K562 (cell line): ENCODE results near the gene TMEM248. TPM values are rescaled to one million over a fixed set of nuclear protein-coding genes. Genes with fewer than 3 reads are reported as not detected.
A peak's percentile ranks its signal among the peaks of the same experiment; 100 is the strongest.

Experiments used
- ASH1L ChIP-seq: fragments of 450-650 bp; IDR thresholded peaks from 2 replicates; pipeline ENCODE4 v1.6.1; 2018; ENCODE audit warnings: borderline replicate concordance, mild to moderate bottlenecking, low read depth; ENCODE audit not compliant: partially characterized antibody
- CGGBP1 ChIP-seq: fragments of 250-450 bp; sonication (Bioruptor Pico); IDR thresholded peaks from 2 replicates; pipeline ENCODE4 v1.9.0; 2021; ENCODE audit warnings: mild to moderate bottlenecking
- CTBP1 ChIP-seq: fragments of 450-650 bp; IDR thresholded peaks from 2 replicates; pipeline ENCODE4 v1.6.1; 2016; ENCODE audit warnings: borderline replicate concordance
- DMBX1 ChIP-seq: fragments of 250-450 bp; sonication (Bioruptor Pico); IDR thresholded peaks from 2 replicates; pipeline ENCODE4 v1.8.0; 2022; ENCODE audit warnings: inconsistent platforms, mild to moderate bottlenecking, moderate library complexity, borderline replicate concordance
- EHMT2 ChIP-seq: fragments of 450-650 bp; IDR thresholded peaks from 2 replicates; pipeline ENCODE4 v1.6.1; 2018; ENCODE audit warnings: antibody characterized with exemption
- GABPB1 ChIP-seq: sonication (generic); formaldehyde crosslinking; IDR thresholded peaks from 2 replicates; pipeline ENCODE4 v1.8.0; 2022; ENCODE audit warnings: mild to moderate bottlenecking, missing genetic modification reagents
- HDGF ChIP-seq: fragments of 450-650 bp; IDR thresholded peaks from 2 replicates; pipeline ENCODE4 v1.6.1; 2016
- HNRNPLL ChIP-seq: fragments of 200-400 bp; formaldehyde crosslinking; IDR thresholded peaks from 2 replicates; pipeline ENCODE4 v1.6.1; 2017; ENCODE audit warnings: low read length, low read depth, mild to moderate bottlenecking; ENCODE audit not compliant: poor library complexity, severe bottlenecking
- MAX ChIP-seq: sonication (generic); formaldehyde crosslinking; IDR thresholded peaks from 2 replicates; pipeline ENCODE4 v1.9.0; 2022; ENCODE audit warnings: mild to moderate bottlenecking, missing genetic modification reagents
- MEF2A ChIP-seq: IDR thresholded peaks from 2 replicates; pipeline ENCODE4 v1.6.1; 2011; ENCODE audit warnings: low read depth, mild to moderate bottlenecking, low read length, moderate library complexity; ENCODE audit not compliant: control insufficient read depth
- MEF2D ChIP-seq: conservative IDR thresholded peaks from 2 replicates; pipeline ENCODE4 v1.6.1; 2016; ENCODE audit warnings: low read depth, missing genetic modification characterization, missing compliant biosample characterization
- NFE2L1 ChIP-seq: fragments of 450-650 bp; IDR thresholded peaks from 2 replicates; pipeline ENCODE4 v1.6.1; 2016; ENCODE audit warnings: missing genetic modification characterization, low read depth, mild to moderate bottlenecking, missing compliant biosample characterization, moderate library complexity, borderline replicate concordance
- PRPF4 ChIP-seq: fragments of 200-400 bp; formaldehyde crosslinking; IDR thresholded peaks from one replicate; pipeline ENCODE4 v1.6.1; 2017; ENCODE audit warnings: low read length, low read depth, mild to moderate bottlenecking; ENCODE audit not compliant: insufficient read depth, poor library complexity, severe bottlenecking
- SMAD3 ChIP-seq: fragments of 450-650 bp; formaldehyde crosslinking; conservative IDR thresholded peaks from 2 replicates; pipeline ENCODE4 v1.4.0; 2020; ENCODE audit warnings: mild to moderate bottlenecking
- TCF15 ChIP-seq: fragments of 250-450 bp; sonication (Bioruptor Pico); IDR thresholded peaks from 2 replicates; pipeline ENCODE4 v1.8.0; 2022; ENCODE audit warnings: moderate library complexity, mild to moderate bottlenecking, inconsistent platforms
- TCF3 ChIP-seq: sonication (generic); formaldehyde crosslinking; IDR thresholded peaks from 2 replicates; pipeline ENCODE4 v1.4.0; 2020; ENCODE audit warnings: mild to moderate bottlenecking, missing genetic modification reagents
- ZBED1 ChIP-seq: IDR thresholded peaks from 2 replicates; pipeline ENCODE4 v1.6.1; 2014
- ZBTB5 ChIP-seq: fragments of 450-650 bp; IDR thresholded peaks from 2 replicates; pipeline ENCODE4 v1.6.1; 2017; ENCODE audit warnings: antibody characterized with exemption
- ZNF134 ChIP-seq: fragments of 250-450 bp; sonication (Bioruptor Pico); conservative IDR thresholded peaks from 2 replicates; pipeline ENCODE4 v1.4.0; 2020
- ZNF707 ChIP-seq: fragments of 250-450 bp; sonication (Bioruptor Pico); conservative IDR thresholded peaks from 2 replicates; pipeline ENCODE4 v1.8.0; 2022; ENCODE audit warnings: inconsistent platforms, mild to moderate bottlenecking, moderate library complexity
- polyA plus RNA-seq, 8 experiments: library from polyadenylated mRNA; depleted of rRNA in 4 of 8; stranded (reverse) in 5 of 8; unstranded in 3 of 8; fragments of >200 nt; fragmentation: Nextera tagmentation in 2 of 8; fragmentation: Illumina TruSeq in 1 of 8; extraction: Ambion mirVana in 2 of 8; extraction: Trizol in 1 of 8; gene quantifications; 2 replicates each; pipeline versions ENCODE4 v1.2.1 to v1.2.3, GENCODE V29; 2011 to 2014; ENCODE audit warnings: inconsistent platforms in 1 of 8, missing spikeins in 1 of 8
- total RNA-seq, 7 experiments: library from RNA; depleted of rRNA in 6 of 7; stranded (reverse); fragments of >200 nt in 6 of 7; fragmentation: Illumina TruSeq in 2 of 7; extraction: Trizol in 2 of 7; gene quantifications; 2 replicates each; pipeline versions ENCODE4 v1.2.1 to v1.2.3, GENCODE V29; 2011 to 2021; ENCODE audit warnings: low replicate concordance in 1 of 7
- TF ChIP-seq, protein P1 (sequence below): fragments of 450-650 bp; formaldehyde crosslinking; IDR thresholded peaks from 2 replicates; pipeline ENCODE4 v1.4.0; 2022; ENCODE audit warnings: mild to moderate bottlenecking, moderate library complexity
- TF ChIP-seq, protein P2 (sequence below): fragments of 450-650 bp; IDR thresholded peaks from 2 replicates; pipeline ENCODE4 v1.6.1; 2017; ENCODE audit warnings: antibody characterized with exemption, mild to moderate bottlenecking

TMEM248 gene
- total and polyA plus RNA-seq, 9 of the 15 experiments (the other 6 are each of a cell fraction or from before 2014, with no cell fraction given): 6.3 to 132 (median 64.4) TPM

DNA sequence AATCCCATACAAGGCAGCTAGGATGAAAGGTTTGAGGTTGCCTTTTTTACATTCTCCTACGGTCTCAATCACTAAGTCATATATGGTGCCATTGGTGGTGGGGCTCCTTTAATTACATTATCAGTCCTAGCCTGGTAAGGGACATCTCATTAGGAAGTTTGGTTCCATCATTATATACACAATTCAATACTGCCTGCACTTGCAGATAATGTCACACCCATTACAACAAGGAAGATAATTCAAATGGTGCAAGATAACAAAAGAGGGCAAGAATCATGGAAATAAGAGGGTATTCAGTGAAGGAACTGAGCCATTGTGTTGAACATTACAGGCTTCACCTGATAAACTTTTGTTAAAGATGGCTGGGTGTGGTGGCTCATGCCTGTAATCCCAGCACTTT, 1.7 kb upstream of the TMEM248 start (continued):
- TF ChIP-seq MEF2D (tag) (no peak), ZBTB5 (no peak), NFE2L1 (tag) (no peak), ASH1L (no peak), MEF2A (no peak), ZNF707 (CRISPR knock-in tag) (no peak), HNRNPLL (no peak), ZBED1 (no peak), TCF15 (no peak), TCF3 (CRISPR knock-in tag) (peak; percentile 69), SMAD3 (CRISPR knock-in tag) (no peak), GABPB1 (no peak), DMBX1 (CRISPR knock-in tag) (no peak), PRPF4 (no peak), HDGF (no peak), CGGBP1 (CRISPR knock-in tag) (no peak), EHMT2 (no peak), CTBP1 (peak; percentile 17; the same call in 1 of the 2 replicates), ZNF134 (CRISPR knock-in tag) (peak; percentile 65; the same call in 1 of the 2 replicates), MAX (CRISPR knock-in tag) (no peak)
- TF ChIP-seq, protein P1, sequence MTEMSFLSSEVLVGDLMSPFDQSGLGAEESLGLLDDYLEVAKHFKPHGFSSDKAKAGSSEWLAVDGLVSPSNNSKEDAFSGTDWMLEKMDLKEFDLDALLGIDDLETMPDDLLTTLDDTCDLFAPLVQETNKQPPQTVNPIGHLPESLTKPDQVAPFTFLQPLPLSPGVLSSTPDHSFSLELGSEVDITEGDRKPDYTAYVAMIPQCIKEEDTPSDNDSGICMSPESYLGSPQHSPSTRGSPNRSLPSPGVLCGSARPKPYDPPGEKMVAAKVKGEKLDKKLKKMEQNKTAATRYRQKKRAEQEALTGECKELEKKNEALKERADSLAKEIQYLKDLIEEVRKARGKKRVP (CRISPR knock-in tag): no peak
- TF ChIP-seq, protein P2, sequence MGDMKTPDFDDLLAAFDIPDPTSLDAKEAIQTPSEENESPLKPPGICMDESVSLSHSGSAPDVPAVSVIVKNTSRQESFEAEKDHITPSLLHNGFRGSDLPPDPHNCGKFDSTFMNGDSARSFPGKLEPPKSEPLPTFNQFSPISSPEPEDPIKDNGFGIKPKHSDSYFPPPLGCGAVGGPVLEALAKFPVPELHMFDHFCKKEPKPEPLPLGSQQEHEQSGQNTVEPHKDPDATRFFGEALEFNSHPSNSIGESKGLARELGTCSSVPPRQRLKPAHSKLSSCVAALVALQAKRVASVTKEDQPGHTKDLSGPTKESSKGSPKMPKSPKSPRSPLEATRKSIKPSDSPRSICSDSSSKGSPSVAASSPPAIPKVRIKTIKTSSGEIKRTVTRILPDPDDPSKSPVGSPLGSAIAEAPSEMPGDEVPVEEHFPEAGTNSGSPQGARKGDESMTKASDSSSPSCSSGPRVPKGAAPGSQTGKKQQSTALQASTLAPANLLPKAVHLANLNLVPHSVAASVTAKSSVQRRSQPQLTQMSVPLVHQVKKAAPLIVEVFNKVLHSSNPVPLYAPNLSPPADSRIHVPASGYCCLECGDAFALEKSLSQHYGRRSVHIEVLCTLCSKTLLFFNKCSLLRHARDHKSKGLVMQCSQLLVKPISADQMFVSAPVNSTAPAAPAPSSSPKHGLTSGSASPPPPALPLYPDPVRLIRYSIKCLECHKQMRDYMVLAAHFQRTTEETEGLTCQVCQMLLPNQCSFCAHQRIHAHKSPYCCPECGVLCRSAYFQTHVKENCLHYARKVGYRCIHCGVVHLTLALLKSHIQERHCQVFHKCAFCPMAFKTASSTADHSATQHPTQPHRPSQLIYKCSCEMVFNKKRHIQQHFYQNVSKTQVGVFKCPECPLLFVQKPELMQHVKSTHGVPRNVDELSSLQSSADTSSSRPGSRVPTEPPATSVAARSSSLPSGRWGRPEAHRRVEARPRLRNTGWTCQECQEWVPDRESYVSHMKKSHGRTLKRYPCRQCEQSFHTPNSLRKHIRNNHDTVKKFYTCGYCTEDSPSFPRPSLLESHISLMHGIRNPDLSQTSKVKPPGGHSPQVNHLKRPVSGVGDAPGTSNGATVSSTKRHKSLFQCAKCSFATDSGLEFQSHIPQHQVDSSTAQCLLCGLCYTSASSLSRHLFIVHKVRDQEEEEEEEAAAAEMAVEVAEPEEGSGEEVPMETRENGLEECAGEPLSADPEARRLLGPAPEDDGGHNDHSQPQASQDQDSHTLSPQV: 0 out of 2 replicates have a peak, but pooled peaks have one; percentile 45
